ENCODE data around the gene ASTN1.

ASTN1 gene

GRCh38 chr1:177118901-177119300 is 45.6 kb downstream of the ASTN1 start:
- H3K36me3 ChIP-seq (ENCODE audit: control insufficient read depth in 1 of 2, insufficient read depth in 2 of 2, low read length in 2 of 2) = no peaks in the 10 kb centered on the region
- no peaks in the 10 kb centered on the region for H3K27me3 ChIP-seq (ENCODE audit: control insufficient read depth in 1 of 2, insufficient read depth in 2 of 2, low read length in 2 of 2)
- no peaks in the 10 kb centered on the region for H3K4me1 ChIP-seq (ENCODE audit: control insufficient read depth in 1 of 2, insufficient read depth in 2 of 2, low read length in 2 of 2)
- H3K9me3 ChIP-seq (ENCODE audit: control insufficient read depth in 1 of 2, low read length in 2 of 2) = no peaks in the 10 kb centered on the region
- H3K9ac ChIP-seq (ENCODE audit: low read depth in 1 of 2, low read length in 2 of 2) = no peak overlapping the region
- H3K27ac ChIP-seq (ENCODE audit: low read depth, low read length) = no peak overlapping the region
- H3K4me3 ChIP-seq (ENCODE audit: low read depth in 1 of 2, low read length in 2 of 2) = no peak overlapping the region

DNA sequence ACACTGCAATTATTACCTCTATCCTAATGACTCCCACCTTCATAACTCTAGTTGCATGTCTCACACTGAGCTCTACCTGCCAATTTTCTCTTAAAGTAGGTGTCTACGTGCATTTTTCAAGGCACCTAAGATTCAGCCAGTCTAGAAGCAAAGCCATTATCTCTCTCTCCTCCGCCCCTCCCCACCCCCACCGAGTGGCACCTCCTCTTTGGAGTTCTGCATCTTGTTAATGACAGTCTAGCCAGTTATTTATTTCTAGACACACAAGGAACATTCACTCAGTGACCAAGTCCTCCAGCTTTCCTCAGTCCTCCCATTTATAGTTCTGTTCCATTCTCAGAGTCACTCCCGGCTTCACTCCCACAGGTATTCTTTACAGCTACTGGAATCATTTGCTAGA is 47.6 kb downstream of the ASTN1 start:
- Histone ChIP-seq H3K9me3 (ENCODE audit: control insufficient read depth in 1 of 2, low read length in 2 of 2) (no peaks in the 10 kb centered on the region), H3K27ac (ENCODE audit: low read depth, low read length) (no peak overlapping the region), H3K9ac (ENCODE audit: low read depth in 1 of 2, low read length in 2 of 2) (no peak overlapping the region), H3K4me3 (ENCODE audit: low read depth in 1 of 2, low read length in 2 of 2) (no peak overlapping the region), H3K36me3 (ENCODE audit: control insufficient read depth in 1 of 2, insufficient read depth in 2 of 2, low read length in 2 of 2) (no peaks in the 10 kb centered on the region), H3K27me3 (ENCODE audit: control insufficient read depth in 1 of 2, insufficient read depth in 2 of 2, low read length in 2 of 2) (no peaks in the 10 kb centered on the region), H3K4me1 (ENCODE audit: control insufficient read depth in 1 of 2, insufficient read depth in 2 of 2, low read length in 2 of 2) (no peaks in the 10 kb centered on the region)

GRCh38 chr1:177106614-177107365 is 57.7 kb downstream of the ASTN1 start:
- Histone ChIP-seq H3K36me3 (ENCODE audit: control insufficient read depth in 1 of 2, insufficient read depth in 2 of 2, low read length in 2 of 2) (no peaks in the 10 kb centered on the region), H3K4me3 (ENCODE audit: low read depth in 1 of 2, low read length in 2 of 2) (no peak overlapping the region), H3K9me3 (ENCODE audit: control insufficient read depth in 1 of 2, low read length in 2 of 2) (no peaks in the 10 kb centered on the region), H3K4me1 (ENCODE audit: control insufficient read depth in 1 of 2, insufficient read depth in 2 of 2, low read length in 2 of 2) (no peaks in the 10 kb centered on the region), H3K9ac (ENCODE audit: low read depth in 1 of 2, low read length in 2 of 2) (no peak overlapping the region), H3K27me3 (ENCODE audit: control insufficient read depth in 1 of 2, insufficient read depth in 2 of 2, low read length in 2 of 2) (no peaks in the 10 kb centered on the region), H3K27ac (ENCODE audit: low read depth, low read length) (no peak overlapping the region)

- no peaks in the 10 kb centered on the region for H3K27me3 ChIP-seq (ENCODE audit: control insufficient read depth in 1 of 2, insufficient read depth in 2 of 2, low read length in 2 of 2)
- H3K4me1 ChIP-seq (ENCODE audit: control insufficient read depth in 1 of 2, insufficient read depth in 2 of 2, low read length in 2 of 2) = no peaks in the 10 kb centered on the region
- no peaks in the 10 kb centered on the region for H3K36me3 ChIP-seq (ENCODE audit: control insufficient read depth in 1 of 2, insufficient read depth in 2 of 2, low read length in 2 of 2)
- no peak overlapping the region for H3K4me3 ChIP-seq (ENCODE audit: low read depth in 1 of 2, low read length in 2 of 2)
- H3K9ac ChIP-seq (ENCODE audit: low read depth in 1 of 2, low read length in 2 of 2) = no peak overlapping the region
- no peaks in the 10 kb centered on the region for H3K9me3 ChIP-seq (ENCODE audit: control insufficient read depth in 1 of 2, low read length in 2 of 2)
- H3K27ac ChIP-seq (ENCODE audit: low read depth, low read length) = no peak overlapping the region
These were observed 58.3 kb downstream of the ASTN1 start for GRCh38 chr1:177106196-177106595.

GRCh38 chr1:177103005-177103852 is 61.3 kb downstream of the ASTN1 start:
- Histone ChIP-seq H3K36me3 (ENCODE audit: control insufficient read depth in 1 of 2, insufficient read depth in 2 of 2, low read length in 2 of 2) (no peaks in the 10 kb centered on the region), H3K27me3 (ENCODE audit: control insufficient read depth in 1 of 2, insufficient read depth in 2 of 2, low read length in 2 of 2) (no peaks in the 10 kb centered on the region), H3K9me3 (ENCODE audit: control insufficient read depth in 1 of 2, low read length in 2 of 2) (no peaks in the 10 kb centered on the region), H3K9ac (ENCODE audit: low read depth in 1 of 2, low read length in 2 of 2) (no peak overlapping the region), H3K27ac (ENCODE audit: low read depth, low read length) (no peak overlapping the region), H3K4me3 (ENCODE audit: low read depth in 1 of 2, low read length in 2 of 2) (no peak overlapping the region), H3K4me1 (ENCODE audit: control insufficient read depth in 1 of 2, insufficient read depth in 2 of 2, low read length in 2 of 2) (no peaks in the 10 kb centered on the region)

- Histone ChIP-seq H3K4me3 (ENCODE audit: low read depth in 1 of 2, low read length in 2 of 2) (no peak overlapping the region), H3K27me3 (ENCODE audit: control insufficient read depth in 1 of 2, insufficient read depth in 2 of 2, low read length in 2 of 2) (no peaks in the 10 kb centered on the region), H3K4me1 (ENCODE audit: control insufficient read depth in 1 of 2, insufficient read depth in 2 of 2, low read length in 2 of 2) (no peaks in the 10 kb centered on the region), H3K27ac (ENCODE audit: low read depth, low read length) (no peak overlapping the region), H3K9me3 (ENCODE audit: control insufficient read depth in 1 of 2, low read length in 2 of 2) (no peaks in the 10 kb centered on the region), H3K9ac (ENCODE audit: low read depth in 1 of 2, low read length in 2 of 2) (no peak overlapping the region), H3K36me3 (ENCODE audit: control insufficient read depth in 1 of 2, insufficient read depth in 2 of 2, low read length in 2 of 2) (no peaks in the 10 kb centered on the region)
These were observed 72.5 kb downstream of the ASTN1 start for GRCh38 chr1:177092001-177092400.

DNA sequence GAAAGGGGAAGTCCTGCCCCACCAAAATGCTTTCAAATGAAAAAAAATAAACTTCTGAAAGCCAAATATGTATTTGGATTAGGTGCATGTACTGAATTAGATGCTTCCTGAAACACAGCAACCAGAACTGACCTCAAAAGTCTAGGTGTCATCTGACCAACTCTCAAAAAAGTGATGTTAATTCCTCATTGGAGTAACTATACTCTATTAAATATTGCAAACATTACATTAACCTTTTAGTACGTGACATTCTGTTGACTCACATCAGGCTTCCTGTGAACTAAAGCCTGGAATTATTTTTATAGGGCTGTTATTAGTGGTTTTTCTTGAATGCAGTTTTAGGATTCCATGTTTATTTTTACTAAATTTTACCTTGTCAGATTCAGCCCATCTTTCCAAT is 73.5 kb downstream of the ASTN1 start:
- H3K4me3 ChIP-seq (ENCODE audit: low read depth in 1 of 2, low read length in 2 of 2) = no peak overlapping the region
- no peak overlapping the region for H3K27ac ChIP-seq (ENCODE audit: low read depth, low read length)
- H3K27me3 ChIP-seq (ENCODE audit: control insufficient read depth in 1 of 2, insufficient read depth in 2 of 2, low read length in 2 of 2) = no peaks in the 10 kb centered on the region
- no peaks in the 10 kb centered on the region for H3K9me3 ChIP-seq (ENCODE audit: control insufficient read depth in 1 of 2, low read length in 2 of 2)
- H3K4me1 ChIP-seq (ENCODE audit: control insufficient read depth in 1 of 2, insufficient read depth in 2 of 2, low read length in 2 of 2) = no peaks in the 10 kb centered on the region
- H3K36me3 ChIP-seq (ENCODE audit: control insufficient read depth in 1 of 2, insufficient read depth in 2 of 2, low read length in 2 of 2) = no peaks in the 10 kb centered on the region
- H3K9ac ChIP-seq (ENCODE audit: low read depth in 1 of 2, low read length in 2 of 2) = no peak overlapping the region

DNA sequence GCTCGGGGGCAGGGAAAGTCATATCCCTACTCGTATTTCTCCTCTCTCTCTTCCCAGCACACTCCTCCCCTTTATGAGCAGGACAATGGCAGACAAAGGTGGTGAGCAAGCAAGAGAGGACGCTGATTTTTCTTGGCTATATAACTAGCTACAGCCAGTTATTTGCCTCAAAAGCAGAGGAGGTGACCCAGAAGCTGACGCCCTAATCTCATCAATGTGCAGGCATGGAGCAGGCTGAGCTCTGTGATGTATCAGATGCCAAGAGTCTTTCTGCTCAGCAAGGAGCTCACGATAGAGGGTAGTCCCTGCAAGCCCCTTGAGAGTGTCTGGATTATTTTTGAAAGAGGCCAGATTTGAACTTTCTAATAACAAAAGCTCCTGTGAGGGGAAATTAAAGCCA is 75.5 kb downstream of the ASTN1 start:
- Histone ChIP-seq H3K4me1 (ENCODE audit: control insufficient read depth in 1 of 2, insufficient read depth in 2 of 2, low read length in 2 of 2) (no peaks in the 10 kb centered on the region), H3K9ac (ENCODE audit: low read depth in 1 of 2, low read length in 2 of 2) (no peak overlapping the region), H3K27ac (ENCODE audit: low read depth, low read length) (no peak overlapping the region), H3K36me3 (ENCODE audit: control insufficient read depth in 1 of 2, insufficient read depth in 2 of 2, low read length in 2 of 2) (no peaks in the 10 kb centered on the region), H3K4me3 (ENCODE audit: low read depth in 1 of 2, low read length in 2 of 2) (no peak overlapping the region), H3K27me3 (ENCODE audit: control insufficient read depth in 1 of 2, insufficient read depth in 2 of 2, low read length in 2 of 2) (no peaks in the 10 kb centered on the region), H3K9me3 (ENCODE audit: control insufficient read depth in 1 of 2, low read length in 2 of 2) (no peaks in the 10 kb centered on the region)

GRCh38 chr1:177082855-177083693 is 81.4 kb downstream of the ASTN1 start:
- Histone ChIP-seq H3K9ac (ENCODE audit: low read depth in 1 of 2, low read length in 2 of 2) (no peak overlapping the region), H3K27me3 (ENCODE audit: control insufficient read depth in 1 of 2, insufficient read depth in 2 of 2, low read length in 2 of 2) (no peaks in the 10 kb centered on the region), H3K4me3 (ENCODE audit: low read depth in 1 of 2, low read length in 2 of 2) (no peak overlapping the region), H3K4me1 (ENCODE audit: control insufficient read depth in 1 of 2, insufficient read depth in 2 of 2, low read length in 2 of 2) (no peaks in the 10 kb centered on the region), H3K27ac (ENCODE audit: low read depth, low read length) (no peak overlapping the region), H3K36me3 (ENCODE audit: control insufficient read depth in 1 of 2, insufficient read depth in 2 of 2, low read length in 2 of 2) (no peaks in the 10 kb centered on the region), H3K9me3 (ENCODE audit: control insufficient read depth in 1 of 2, low read length in 2 of 2) (no peaks in the 10 kb centered on the region)

- Histone ChIP-seq H3K4me1 (ENCODE audit: control insufficient read depth in 1 of 2, insufficient read depth in 2 of 2, low read length in 2 of 2) (no peaks in the 10 kb centered on the region), H3K9me3 (ENCODE audit: control insufficient read depth in 1 of 2, low read length in 2 of 2) (no peaks in the 10 kb centered on the region), H3K36me3 (ENCODE audit: control insufficient read depth in 1 of 2, insufficient read depth in 2 of 2, low read length in 2 of 2) (no peaks in the 10 kb centered on the region), H3K27me3 (ENCODE audit: control insufficient read depth in 1 of 2, insufficient read depth in 2 of 2, low read length in 2 of 2) (no peaks in the 10 kb centered on the region), H3K4me3 (ENCODE audit: low read depth in 1 of 2, low read length in 2 of 2) (no peak overlapping the region), H3K27ac (ENCODE audit: low read depth, low read length) (no peak overlapping the region), H3K9ac (ENCODE audit: low read depth in 1 of 2, low read length in 2 of 2) (no peak overlapping the region)
These were observed 83.9 kb downstream of the ASTN1 start for GRCh38 chr1:177080564-177080963.
